H1 (cell line): Measurements from ENCODE around the gene FEZF1. TPM values are rescaled to one million over a fixed set of nuclear protein-coding genes. Genes with fewer than 3 reads are reported as not detected.

Experiments
- ATF3 ChIP-seq: IDR thresholded peaks from 2 replicates; pipeline ENCODE4 v1.6.1; 2011; ENCODE audit warnings: low read depth, mild to moderate bottlenecking, low read length; ENCODE audit not compliant: insufficient read depth
- BRCA1 ChIP-seq: IDR thresholded peaks from 2 replicates; pipeline ENCODE4 v1.6.1; 2012; ENCODE audit warnings: low read depth, low read length, improper control_type of control experiment
- CHD1 ChIP-seq: IDR thresholded peaks from 2 replicates; pipeline ENCODE4 v1.6.1; 2012; ENCODE audit warnings: low read depth, low read length, improper control_type of control experiment
- CHD7 ChIP-seq: fragments of 300-600 bp; sonication (generic); IDR thresholded peaks from 2 replicates; pipeline ENCODE4 v1.7.1; 2012; ENCODE audit warnings: low read length, moderate library complexity, mild to moderate bottlenecking, inconsistent platforms; ENCODE audit not compliant: insufficient replicate concordance
- HDAC6 ChIP-seq: IDR thresholded peaks from one replicate; pipeline ENCODE4 v1.7.1; 2012; ENCODE audit warnings: low read depth, mild to moderate bottlenecking, inconsistent platforms, low read length, moderate library complexity
- JUND ChIP-seq: IDR thresholded peaks from 2 replicates; pipeline ENCODE4 v1.6.1; 2011; ENCODE audit warnings: mild to moderate bottlenecking, improper control_type of control experiment, low read length
- SRF ChIP-seq: IDR thresholded peaks from 2 replicates; pipeline ENCODE4 v1.6.1; 2011; ENCODE audit warnings: mild to moderate bottlenecking, low read depth, low read length, moderate library complexity
- TAF7 ChIP-seq: optimal IDR thresholded peaks from 2 replicates; pipeline ENCODE3; 2011; ENCODE audit warnings: low read depth, mild to moderate bottlenecking, inconsistent platforms, low read length, moderate library complexity, borderline replicate concordance
- TBP ChIP-seq: IDR thresholded peaks from 2 replicates; pipeline ENCODE4 v1.6.1; 2011; ENCODE audit warnings: low read depth, low read length, improper control_type of control experiment
- polyA plus RNA-seq, 7 experiments: library from polyadenylated mRNA; depleted of rRNA in 3 of 7; stranded (reverse) in 5 of 7; unstranded in 2 of 7; fragments of >200 nt in 5 of 7; fragments of 200-250 nt in 2 of 7; gene quantifications; 1 replicate in 5 of 7; 2 replicates in 1 of 7; 4 replicates in 1 of 7; pipeline versions ENCODE4 v1.2.1 to v1.2.3, GENCODE V29; 2011 to 2013; ENCODE audit warnings: missing spikeins in 2 of 7, mixed read lengths in 2 of 7
- total RNA-seq: library from RNA; stranded (reverse); fragmentation: NEBNext Ultra II Directional; extraction: Animal tissue kit (Norgen Biotek cat#: 25700); gene quantifications from 2 replicates; pipeline ENCODE4 v1.2.1, GENCODE V29; 2021

The FEZF1 gene
- total and polyA plus RNA-seq, 2 of the 8 experiments (the other 6 are each of a cell fraction or from before 2014, with no cell fraction given), result 10.6 to 15.7 TPM

- TF ChIP-seq CHD7, result no peak
- TF ChIP-seq TBP, result no peak
- TF ChIP-seq SRF, result no peak
- no peak for TF ChIP-seq ATF3
- no peak for TF ChIP-seq JUND
- no peak for TF ChIP-seq HDAC6
- TF ChIP-seq TAF7, result no peak
- TF ChIP-seq CHD1, result no peak
- no peak for TF ChIP-seq BRCA1
Measured at GRCh38 chr7:122316467-122317388, 12.2 kb upstream of the FEZF1 start (continued).
